Large intestine (tissue), 3 donors: ENCODE measurements around the gene ST3GAL5. TPM values are rescaled to one million over a fixed set of nuclear protein-coding genes. Genes with fewer than 3 reads are reported as not detected.

Experiments used
- DNase-seq, 2 donors: peaks; one replicate each; pipeline versions ENCODE4 v3.0.0 to v3.0.0-alpha.2; 2013
- H3K27ac ChIP-seq: one replicate; pipeline ENCODE4 v1.5.1; 2013; ENCODE audit warnings: low read length
- H3K27me3 ChIP-seq: 2 replicates; pipeline ENCODE4 v1.6.1; 2013; ENCODE audit warnings: low read length; ENCODE audit not compliant: control insufficient read depth, insufficient read depth
- H3K36me3 ChIP-seq: 2 replicates; pipeline ENCODE4 v1.6.1; 2013; ENCODE audit warnings: low read length; ENCODE audit not compliant: control insufficient read depth, insufficient read depth
- H3K4me1 ChIP-seq: one replicate; pipeline ENCODE4 v1.6.1; 2013; ENCODE audit warnings: low read length; ENCODE audit not compliant: control insufficient read depth, insufficient read depth
- H3K4me3 ChIP-seq: one replicate; pipeline ENCODE4 v1.5.1; 2013; ENCODE audit warnings: low read length
- H3K9me3 ChIP-seq: one replicate; pipeline ENCODE4 v1.6.1; 2013; ENCODE audit warnings: mild to moderate bottlenecking, low read depth, low read length, moderate library complexity; ENCODE audit not compliant: control insufficient read depth
- WGBS: methylation state at CpG from one replicate; pipeline ENCODE4 v1.1.5; 2013; ENCODE audit warnings: low lambda C conversion rate; ENCODE audit not compliant: insufficient coverage; 5-methylcytosine and 5-hydroxymethylcytosine counted together
- polyA plus RNA-seq: library from polyadenylated mRNA; unstranded; fragments of 120-200 nt; gene quantifications from one replicate; pipeline ENCODE4 v1.2.1, GENCODE V29; 2013

ST3GAL5 gene
- polyA plus RNA-seq, 1 donor, result 10.0 TPM

DNA sequence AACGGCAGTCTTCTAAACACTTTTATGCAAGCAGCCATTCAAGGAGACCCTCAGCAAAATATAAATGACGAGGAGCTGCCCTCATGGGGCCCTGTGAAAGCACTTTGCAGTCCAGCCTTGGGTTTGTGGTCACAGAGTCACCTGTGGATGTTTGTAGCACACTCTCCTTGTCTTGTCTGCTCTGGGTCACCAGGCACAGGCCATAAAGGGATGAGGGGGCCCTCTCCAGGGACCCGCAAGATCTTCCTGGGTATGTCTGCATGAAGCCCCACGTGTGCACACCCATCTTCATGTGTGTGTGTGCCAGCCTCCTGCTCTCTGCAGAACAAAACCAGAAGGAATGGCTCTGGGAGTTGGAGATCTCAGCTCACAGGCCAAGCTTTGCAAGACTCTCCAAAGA lies 98.8 kb downstream of the ST3GAL5 start:
- Histone ChIP-seq H3K36me3 (peaks cover 4% of the 10 kb centered on the region), H3K4me1 (no peaks in the 10 kb centered on the region)
- no CpG with 5 or more reads among the region's 4 CpGs for WGBS

DNA sequence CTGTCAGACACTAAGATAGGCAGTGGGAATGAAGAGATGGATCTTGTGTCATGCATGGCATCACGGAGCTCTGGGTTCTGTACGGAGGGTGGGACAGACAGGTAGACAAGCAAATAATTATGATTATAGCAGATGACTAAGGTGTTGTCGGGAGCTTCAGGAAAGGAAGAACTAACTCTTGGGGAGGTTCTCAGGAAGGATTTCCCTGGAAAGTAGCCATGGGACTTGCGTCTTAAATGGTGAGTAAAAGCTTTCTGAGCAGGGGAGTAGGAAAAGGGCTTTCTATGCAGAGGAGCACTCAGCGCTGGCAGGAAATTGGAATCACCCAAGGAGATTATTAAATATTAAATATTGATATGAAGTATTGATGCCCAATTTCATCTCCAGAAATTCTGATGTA lies 99.5 kb downstream of the ST3GAL5 start:
- DNase-seq, result no peak
- H3K27ac ChIP-seq, result no peak overlapping the region
- no peaks in the 10 kb centered on the region for H3K9me3 ChIP-seq
- H3K4me1 ChIP-seq, result no peaks in the 10 kb centered on the region
- H3K4me3 ChIP-seq, result no peak overlapping the region
- peaks cover 4% of the 10 kb centered on the region for H3K36me3 ChIP-seq
- no peaks in the 10 kb centered on the region for H3K27me3 ChIP-seq
- 100% methylated on average over 1 of the region's 5 CpGs for WGBS

More for the DNA sequence above, 98.8 kb downstream of the ST3GAL5 start:
- Histone ChIP-seq H3K9me3 (no peaks in the 10 kb centered on the region), H3K27me3 (no peaks in the 10 kb centered on the region), H3K4me3 (no peak overlapping the region), H3K27ac (no peak overlapping the region)
- no peak for DNase-seq

DNA sequence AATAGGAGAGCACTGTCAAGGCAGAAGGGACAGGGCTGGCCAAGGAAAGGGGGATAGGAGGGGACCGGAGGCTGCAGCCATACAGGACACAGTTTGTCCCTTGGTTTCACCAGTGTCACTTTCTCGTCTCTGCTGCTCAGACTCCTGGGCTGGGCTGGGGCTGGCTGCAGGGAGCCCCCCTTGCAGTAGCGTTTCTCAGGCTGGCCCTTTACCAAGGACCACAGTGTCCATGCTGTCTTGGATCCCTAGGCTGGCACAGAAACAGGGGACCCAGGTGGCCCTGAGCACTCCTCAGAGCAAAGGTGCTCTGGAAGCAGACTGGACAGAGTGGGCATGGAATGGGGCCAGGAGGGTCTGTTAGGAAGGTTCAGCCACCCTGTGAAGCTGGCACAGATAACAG lies 100.2 kb downstream of the ST3GAL5 start:
- DNase-seq, result no peak
- Histone ChIP-seq H3K9me3 (no peaks in the 10 kb centered on the region), H3K36me3 (peaks cover 4% of the 10 kb centered on the region), H3K27ac (no peak overlapping the region), H3K4me3 (no peak overlapping the region), H3K27me3 (no peaks in the 10 kb centered on the region), H3K4me1 (no peaks in the 10 kb centered on the region)
- WGBS, result no CpG with 5 or more reads among the region's 3 CpGs

DNA sequence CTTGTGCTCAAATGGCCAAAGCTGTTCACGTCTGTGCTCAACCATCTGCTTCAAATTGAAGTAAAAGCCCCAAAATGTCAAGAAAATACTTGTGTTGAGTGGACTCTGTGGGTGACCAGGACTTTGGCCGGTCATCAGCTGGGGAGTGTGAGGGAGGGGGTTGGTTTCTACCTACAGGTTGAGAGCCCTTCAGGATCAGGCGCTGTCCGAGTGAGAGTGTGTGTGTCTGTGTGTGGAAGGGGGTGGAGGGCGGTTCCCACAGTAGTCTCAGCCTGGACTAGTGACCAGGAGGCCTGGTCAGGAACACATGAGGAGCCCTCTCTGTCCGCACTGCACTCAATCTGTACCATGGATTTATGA lies 100.8 kb downstream of the ST3GAL5 start:
- Histone ChIP-seq H3K27me3 (no peaks in the 10 kb centered on the region), H3K9me3 (no peaks in the 10 kb centered on the region), H3K36me3 (peaks cover 4% of the 10 kb centered on the region), H3K27ac (no peak overlapping the region), H3K4me1 (no peaks in the 10 kb centered on the region), H3K4me3 (no peak overlapping the region)
- no peak for DNase-seq
- WGBS, result no CpG with 5 or more reads among the region's 6 CpGs

DNA sequence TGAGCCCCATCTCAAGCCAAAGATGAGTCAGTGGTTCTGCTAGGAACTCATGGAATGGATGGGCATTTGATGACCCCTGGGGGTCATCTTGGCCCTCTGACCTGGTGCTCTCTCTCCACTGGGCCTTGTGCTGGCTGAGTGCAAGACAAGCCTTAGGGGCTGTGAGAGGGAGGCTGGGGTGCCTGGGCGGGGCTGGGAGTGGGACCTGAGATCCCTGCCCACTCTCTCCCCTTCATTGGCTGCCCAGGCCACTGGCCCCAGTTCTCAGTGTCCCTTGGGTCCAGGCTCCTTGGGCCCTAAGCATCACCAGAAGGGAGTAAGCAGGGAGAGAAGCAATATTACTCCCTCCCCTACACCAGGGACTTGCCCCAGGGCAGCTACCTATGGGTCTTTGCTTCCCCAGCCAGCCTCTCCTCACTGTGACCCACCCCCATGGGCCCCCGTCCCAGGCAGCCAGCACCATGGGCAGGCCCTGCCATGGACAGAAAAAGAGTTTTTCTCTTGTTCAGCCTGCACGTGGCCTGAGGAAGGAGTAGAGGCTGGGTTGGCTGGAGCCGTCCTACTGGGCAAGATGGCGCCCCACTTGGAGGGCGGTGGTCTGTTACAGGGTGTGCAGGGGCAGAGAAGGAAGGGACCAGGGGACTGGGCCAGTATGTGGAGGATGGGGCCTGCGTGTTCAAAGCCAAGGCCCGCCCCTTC lies 101.4 kb downstream of the ST3GAL5 start:
- H3K27me3 ChIP-seq, result no peaks in the 10 kb centered on the region
- no peak for DNase-seq
- H3K27ac ChIP-seq, result no peak overlapping the region
- H3K36me3 ChIP-seq, result peaks cover 4% of the 10 kb centered on the region
- WGBS, result no CpG with 5 or more reads among the region's 8 CpGs
- no peak overlapping the region for H3K4me3 ChIP-seq
- no peaks in the 10 kb centered on the region for H3K9me3 ChIP-seq
- H3K4me1 ChIP-seq, result no peaks in the 10 kb centered on the region

Other genes with a start within 250 kb of the ST3GAL5 start
- 0.01 TPM for gene SFTPB, start 220.8 kb downstream of the ST3GAL5 start, polyA plus RNA-seq
- 13.1 TPM for gene GNLY, start 194.6 kb downstream of the ST3GAL5 start, polyA plus RNA-seq
- 5.1 TPM for gene ATOH8, start 135.0 kb downstream of the ST3GAL5 start, polyA plus RNA-seq
- gene POLR1A, start 216.9 kb upstream of the ST3GAL5 start, polyA plus RNA-seq, result 13.6 TPM
- 110 TPM for gene PTCD3, start 217.2 kb upstream of the ST3GAL5 start, polyA plus RNA-seq